Gastroesophageal sphincter (tissue), 4 donors: ENCODE data around the gene GRID2. TPM values are rescaled to one million over a fixed set of nuclear protein-coding genes. Genes with fewer than 3 reads are reported as not detected.

Experiments
- ATAC-seq: fragments of 150-250 bp; one replicate; pipeline ENCODE4 v1.9.1; 2016; ENCODE audit warnings: mild to moderate bottlenecking, moderate library complexity
- H3K27ac ChIP-seq, 4 donors: fragments of 200-600 bp; sonication (generic) in 3 of 4; 1 replicate in 3 of 4; 2 replicates in 1 of 4; pipeline ENCODE4 v1.5.1; 2016 to 2019
- H3K27me3 ChIP-seq: fragments of 200-600 bp; sonication (generic); one replicate; pipeline ENCODE4 v1.5.1; 2019
- H3K36me3 ChIP-seq, 2 donors: fragments of 200-600 bp; sonication (generic); one replicate each; pipeline ENCODE4 v1.5.1; 2019; ENCODE audit warnings: control low read depth in 1 of 2
- H3K4me1 ChIP-seq, 3 donors: fragments of 200-600 bp; sonication (generic); 1 replicate in 2 of 3; 2 replicates in 1 of 3; pipeline ENCODE4 v1.5.1; 2016 to 2019; ENCODE audit warnings: control low read depth in 2 of 3
- H3K4me3 ChIP-seq, 2 donors: fragments of 200-600 bp; sonication (generic); one replicate each; pipeline ENCODE4 v1.5.1; 2019; ENCODE audit warnings: mild to moderate bottlenecking in 1 of 2, moderate library complexity in 1 of 2
- H3K9me3 ChIP-seq, 3 donors: fragments of 200-600 bp; sonication (generic); one replicate each; pipeline ENCODE4 v1.5.1; 2017 to 2019; ENCODE audit warnings: control low read depth in 2 of 3
- EP300 ChIP-seq: sonication (generic); formaldehyde crosslinking; IDR thresholded peaks from one replicate; pipeline ENCODE4 v1.6.1; 2017; ENCODE audit warnings: antibody characterized with exemption, mild to moderate bottlenecking
- POLR2A ChIP-seq, 2 donors: fragments of 450-650 bp; IDR thresholded peaks; one replicate each; pipeline ENCODE4 v1.6.1; 2017; ENCODE audit warnings: antibody characterized with exemption in 2 of 2, mild to moderate bottlenecking in 2 of 2, moderate library complexity in 1 of 2
- POLR2AphosphoS5 ChIP-seq: sonication (generic); formaldehyde crosslinking; IDR thresholded peaks from one replicate; pipeline ENCODE4 v1.6.1; 2017; ENCODE audit warnings: antibody characterized with exemption
- WGBS, 2 donors: methylation state at CpG; one replicate each; pipeline ENCODE4 v1.1.5; 2018; ENCODE audit warnings: low coverage in 1 of 2; 5-methylcytosine and 5-hydroxymethylcytosine counted together
- total RNA-seq, 4 donors: library from RNA; depleted of rRNA; stranded (reverse); fragments of >200 nt; gene quantifications; one replicate each; pipeline ENCODE4 v1.1.0, GENCODE V29; 2016
- TF ChIP-seq, protein P1 (sequence below), 4 experiments: fragments of 200-600 bp in 2 of 4; fragments of 450-650 bp in 2 of 4; sonication (generic) in 1 of 4; IDR thresholded peaks; one replicate each; pipeline ENCODE4 v1.5.1; 2017 to 2019; ENCODE audit warnings: antibody characterized with exemption in 4 of 4, mild to moderate bottlenecking in 2 of 4, moderate library complexity in 2 of 4

The GRID2 gene
- total RNA-seq, 4 donors from 2014 or later = 0.81 TPM; not detected in 3

- no peak for ATAC-seq
- Histone ChIP-seq H3K27ac (no peak overlapping the region), H3K27me3 (no peaks in the 10 kb centered on the region), H3K4me1 (no peaks in the 10 kb centered on the region), H3K9me3 (no peaks in the 10 kb centered on the region), H3K36me3 (no peaks in the 10 kb centered on the region), H3K4me3 (no peak overlapping the region)
- 89 to 93% methylated on average over 2 of the region's 2 CpGs for WGBS, 2 donors
- no peak for TF ChIP-seq POLR2AphosphoS5
- TF ChIP-seq, protein P1, sequence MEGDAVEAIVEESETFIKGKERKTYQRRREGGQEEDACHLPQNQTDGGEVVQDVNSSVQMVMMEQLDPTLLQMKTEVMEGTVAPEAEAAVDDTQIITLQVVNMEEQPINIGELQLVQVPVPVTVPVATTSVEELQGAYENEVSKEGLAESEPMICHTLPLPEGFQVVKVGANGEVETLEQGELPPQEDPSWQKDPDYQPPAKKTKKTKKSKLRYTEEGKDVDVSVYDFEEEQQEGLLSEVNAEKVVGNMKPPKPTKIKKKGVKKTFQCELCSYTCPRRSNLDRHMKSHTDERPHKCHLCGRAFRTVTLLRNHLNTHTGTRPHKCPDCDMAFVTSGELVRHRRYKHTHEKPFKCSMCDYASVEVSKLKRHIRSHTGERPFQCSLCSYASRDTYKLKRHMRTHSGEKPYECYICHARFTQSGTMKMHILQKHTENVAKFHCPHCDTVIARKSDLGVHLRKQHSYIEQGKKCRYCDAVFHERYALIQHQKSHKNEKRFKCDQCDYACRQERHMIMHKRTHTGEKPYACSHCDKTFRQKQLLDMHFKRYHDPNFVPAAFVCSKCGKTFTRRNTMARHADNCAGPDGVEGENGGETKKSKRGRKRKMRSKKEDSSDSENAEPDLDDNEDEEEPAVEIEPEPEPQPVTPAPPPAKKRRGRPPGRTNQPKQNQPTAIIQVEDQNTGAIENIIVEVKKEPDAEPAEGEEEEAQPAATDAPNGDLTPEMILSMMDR (IDR thresholded peaks at IDR 0.05) = no peak
- TF ChIP-seq EP300 = no peak
- no peak for TF ChIP-seq POLR2A (IDR thresholded peaks at IDR 0.05)
Measured at GRCh38 chr4:93513851-93514250, 1210.1 kb downstream of the GRID2 start.

DNA sequence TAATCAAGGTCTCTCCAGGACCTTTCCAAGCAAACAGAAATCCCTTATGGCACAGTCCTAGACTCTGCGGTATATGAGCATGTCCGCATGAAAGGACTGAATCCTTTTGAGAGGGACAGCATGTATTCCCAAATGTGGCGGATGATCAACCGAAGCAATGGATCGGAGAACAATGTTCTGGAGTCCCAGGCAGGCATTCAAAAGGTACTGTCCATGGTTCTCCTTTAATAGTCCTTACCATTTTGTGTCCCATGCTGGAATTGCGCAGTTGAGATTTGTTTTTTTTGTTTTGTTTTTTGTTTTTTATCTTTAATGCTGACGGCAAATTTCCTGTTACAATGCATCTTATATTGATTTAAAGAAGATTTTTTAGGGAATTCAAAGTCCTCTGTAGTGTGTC is 1211.4 kb downstream of the GRID2 start:
- Histone ChIP-seq H3K9me3 (no peaks in the 10 kb centered on the region), H3K4me3 (no peak overlapping the region), H3K36me3 (no peaks in the 10 kb centered on the region), H3K27ac (no peak overlapping the region), H3K4me1 (no peaks in the 10 kb centered on the region), H3K27me3 (no peaks in the 10 kb centered on the region)
- ATAC-seq = no peak
- TF ChIP-seq, protein P1 (IDR thresholded peaks at IDR 0.05) = no peak
- WGBS, 2 donors = 94 to 95% methylated on average over 7 of the region's 7 CpGs

GRCh38 chr4:93529692-93530372 is 1226.1 kb downstream of the GRID2 start:
- no peaks in the 10 kb centered on the region for H3K4me1 ChIP-seq
- H3K4me3 ChIP-seq = no peak overlapping the region
- no peaks in the 10 kb centered on the region for H3K36me3 ChIP-seq
- WGBS, 2 donors = 28 to 39% methylated on average over 3 of the region's 3 CpGs
- TF ChIP-seq EP300 (no peak), POLR2AphosphoS5 (no peak), POLR2A (IDR thresholded peaks at IDR 0.05) (no peak)
- TF ChIP-seq, protein P1 (IDR thresholded peaks at IDR 0.05) = no peak
- no peak for ATAC-seq
- H3K27ac ChIP-seq = no peak overlapping the region
- no peaks in the 10 kb centered on the region for H3K9me3 ChIP-seq
- H3K27me3 ChIP-seq = no peaks in the 10 kb centered on the region

GRCh38 chr4:93532234-93532633 is 1228.5 kb downstream of the GRID2 start:
- Histone ChIP-seq H3K9me3 (no peaks in the 10 kb centered on the region), H3K4me3 (no peak overlapping the region), H3K4me1 (no peaks in the 10 kb centered on the region), H3K36me3 (no peaks in the 10 kb centered on the region), H3K27ac (no peak overlapping the region), H3K27me3 (no peaks in the 10 kb centered on the region)
- TF ChIP-seq POLR2AphosphoS5 = no peak
- no peak for TF ChIP-seq EP300
- no peak for TF ChIP-seq POLR2A (IDR thresholded peaks at IDR 0.05)
- TF ChIP-seq, protein P1 (IDR thresholded peaks at IDR 0.05) = no peak
- ATAC-seq = no peak
- WGBS, 2 donors = 74 to 75% methylated on average over 1 of the region's 1 CpG

DNA sequence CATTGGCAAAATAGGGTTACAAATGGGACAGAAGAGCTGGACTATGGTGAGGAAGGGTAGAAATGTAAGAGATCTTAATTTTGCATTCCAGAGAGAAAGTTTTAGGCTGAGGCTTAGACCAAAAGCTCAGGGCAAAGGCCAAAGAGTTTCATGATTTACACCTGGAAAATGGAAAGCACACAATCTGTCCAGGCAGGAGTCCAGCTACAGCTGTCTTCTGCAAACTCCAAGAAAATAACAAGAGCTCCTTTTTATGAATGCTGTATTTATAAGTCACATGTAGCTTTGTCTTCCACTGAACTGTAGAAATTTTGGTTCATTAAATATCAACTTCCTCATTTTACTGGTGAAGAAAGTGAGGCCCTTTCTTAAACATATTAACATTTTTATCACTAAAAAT is 1236.8 kb downstream of the GRID2 start:
- Histone ChIP-seq H3K27ac (no peak overlapping the region), H3K9me3 (no peaks in the 10 kb centered on the region), H3K4me1 (no peaks in the 10 kb centered on the region), H3K36me3 (no peaks in the 10 kb centered on the region), H3K4me3 (no peak overlapping the region), H3K27me3 (no peaks in the 10 kb centered on the region)
- TF ChIP-seq POLR2AphosphoS5 = no peak
- no peak for TF ChIP-seq POLR2A (IDR thresholded peaks at IDR 0.05)
- TF ChIP-seq, protein P1 (IDR thresholded peaks at IDR 0.05) = no peak
- ATAC-seq = no peak
